ENCODE results near the gene DIDO1.

DIDO1 gene

GRCh38 chr20:62966212-62967148 lies 40.2 kb upstream of the DIDO1 start:
- Histone ChIP-seq H3K27ac (no peak overlapping the region), H3K4me3 (no peak overlapping the region)
- no peak for TF ChIP-seq CTCF (IDR thresholded peaks at IDR 0.05)
- DNase-seq (ENCODE audit: low spot score), result no peak

- Histone ChIP-seq H3K4me3 (no peak overlapping the region), H3K27ac (no peak overlapping the region)
- TF ChIP-seq CTCF (IDR thresholded peaks at IDR 0.05), result no peak
Measured at GRCh38 chr20:62965363-62965771, 39.1 kb upstream of the DIDO1 start.

GRCh38 chr20:62964700-62965099 lies 38.4 kb upstream of the DIDO1 start:
- TF ChIP-seq CTCF (IDR thresholded peaks at IDR 0.05), result no peak
- H3K27ac ChIP-seq, result no peak overlapping the region
- no peak for DNase-seq (ENCODE audit: low spot score)
- H3K4me3 ChIP-seq, result no peak overlapping the region

More at GRCh38 chr20:62965363-62965771, 39.1 kb upstream of the DIDO1 start:
- DNase-seq (ENCODE audit: low spot score), result no peak

GRCh38 chr20:62963614-62964397 lies 37.5 kb upstream of the DIDO1 start:
- DNase-seq (ENCODE audit: low spot score), result no peak
- Histone ChIP-seq H3K27ac (no peak overlapping the region), H3K4me3 (no peak overlapping the region)
- TF ChIP-seq CTCF (IDR thresholded peaks at IDR 0.05), result no peak

GRCh38 chr20:62962891-62963613 lies 36.7 kb upstream of the DIDO1 start:
- no peak for TF ChIP-seq CTCF (IDR thresholded peaks at IDR 0.05)
- Histone ChIP-seq H3K27ac (no peak overlapping the region), H3K4me3 (no peak overlapping the region)
- no peak for DNase-seq (ENCODE audit: low spot score)

- DNase-seq (ENCODE audit: low spot score), result no peak
- TF ChIP-seq CTCF (IDR thresholded peaks at IDR 0.05), result no peak
Measured at GRCh38 chr20:62962221-62962879, 36.0 kb upstream of the DIDO1 start.

More at GRCh38 chr20:62962221-62962879, 36.0 kb upstream of the DIDO1 start:
- Histone ChIP-seq H3K27ac (no peak overlapping the region), H3K4me3 (no peak overlapping the region)

Measured in coronary artery (tissue), 2 donors.